ENCODE measurements around the gene NOXA1. TPM values are rescaled to one million over a fixed set of nuclear protein-coding genes. Genes with fewer than 3 reads are reported as not detected.

NOXA1 gene
- total and polyA plus RNA-seq, 4 experiments from 2014 or later: 0.29 to 5.6 (median 2.8) TPM

DNA sequence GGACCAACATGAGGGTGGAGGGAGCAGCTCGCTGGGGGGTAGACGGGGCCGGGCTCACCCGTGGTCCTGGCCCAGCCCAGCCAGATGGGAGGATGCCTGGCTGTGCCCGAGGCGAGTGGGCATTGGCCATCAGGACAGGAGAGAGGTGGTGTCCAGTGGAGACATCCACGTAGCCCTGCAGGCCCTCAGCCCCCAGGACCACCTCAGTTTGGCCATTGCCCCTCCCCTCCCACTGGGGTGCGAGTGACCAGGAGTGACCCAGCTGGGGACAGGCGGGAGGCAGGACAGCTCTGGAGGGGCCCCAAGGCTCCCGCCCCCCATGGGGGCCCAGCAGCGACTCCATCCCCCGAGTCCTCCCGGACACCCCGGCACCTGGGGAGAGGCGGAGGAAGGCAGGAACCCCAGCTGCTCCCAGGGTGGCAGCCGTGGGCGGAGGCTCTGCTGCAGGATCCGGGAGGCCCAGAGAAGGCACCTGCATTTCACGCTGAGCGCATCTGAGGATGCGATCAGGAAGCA is 8.3 kb downstream of the NOXA1 start:
- no peak overlapping the region for H3K27ac ChIP-seq (ENCODE audit: low read depth, low read length)
- H3K9me3 ChIP-seq (ENCODE audit: control insufficient read depth in 1 of 2, low read length in 2 of 2): no peaks in the 10 kb centered on the region
- Mint-ChIP-seq H3K4me1 (no peaks in the 10 kb centered on the region), H3K9me3 (no peaks in the 10 kb centered on the region), H3K27me3 (no peaks in the 10 kb centered on the region), H3K4me3 (no peak overlapping the region), H3K27ac (no peak overlapping the region), H3K36me3 (no peaks in the 10 kb centered on the region)
- peak in 1 of 5 donors; percentile 22 for DNase-seq
- POLR2A ChIA-PET (ENCODE audit: partially characterized antibody): no interaction called here
- H3K27me3 ChIP-seq (ENCODE audit: insufficient read depth, low read length): no peaks in the 10 kb centered on the region
- H3K4me1 ChIP-seq (ENCODE audit: insufficient read depth, low read length): no peaks in the 10 kb centered on the region
- CTCF ChIA-PET (ENCODE audit: partially characterized antibody): interaction anchor here (1.0 kb wide), 1 partner anchor 12 kb away, joined by 4 read pairs; no protein-coding TSS in a partner anchor
- no peaks in the 10 kb centered on the region for H3K36me3 ChIP-seq (ENCODE audit: insufficient read depth, low read length)
- intact Hi-C loops (cut with micrococcal nuclease): no loop called here
- H3K4me3 ChIP-seq (ENCODE audit: low read length in 2 of 2): no peak overlapping the region

DNA sequence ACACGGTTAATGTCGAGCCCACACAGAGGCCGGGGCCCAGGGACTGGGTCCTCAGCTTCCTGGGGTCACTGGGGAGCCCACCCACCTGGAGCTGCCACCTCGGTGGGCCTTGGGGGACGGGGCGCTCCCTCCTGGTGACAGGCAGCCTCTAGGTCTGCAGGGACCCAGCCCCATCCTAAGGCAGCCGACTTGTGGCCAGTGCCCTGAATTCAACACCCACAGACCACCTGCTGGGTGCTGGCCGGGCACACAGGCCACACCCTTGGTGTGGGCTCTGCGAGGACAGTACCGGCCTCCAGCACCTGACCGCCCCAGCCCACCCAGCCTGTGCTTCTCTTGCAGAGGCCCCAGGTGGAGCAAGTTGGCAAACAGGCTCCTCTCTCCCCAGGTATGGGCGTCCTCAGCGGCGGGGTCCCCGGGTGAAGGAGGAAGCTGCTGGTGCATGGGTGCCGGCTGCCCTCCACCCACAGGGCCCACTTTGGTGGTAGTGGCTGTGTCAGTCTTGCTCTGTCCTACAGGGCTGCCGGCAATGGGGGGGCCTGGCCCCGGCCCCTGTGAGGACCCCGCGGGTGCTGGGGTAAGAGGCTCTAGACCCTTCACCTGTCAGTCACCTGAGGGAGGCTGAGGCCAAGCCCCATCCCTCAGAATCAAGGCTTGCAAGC is 9.6 kb downstream of the NOXA1 start:
- no peaks in the 10 kb centered on the region for H3K36me3 ChIP-seq (ENCODE audit: insufficient read depth, low read length)
- Mint-ChIP-seq H3K36me3 (no peaks in the 10 kb centered on the region), H3K27me3 (no peaks in the 10 kb centered on the region), H3K27ac (no peak overlapping the region), H3K4me3 (no peak overlapping the region), H3K9me3 (no peaks in the 10 kb centered on the region), H3K4me1 (no peaks in the 10 kb centered on the region)
- no peak overlapping the region for H3K4me3 ChIP-seq (ENCODE audit: low read length in 2 of 2)
- intact Hi-C loops (cut with micrococcal nuclease): no loop called here
- no peaks in the 10 kb centered on the region for H3K9me3 ChIP-seq (ENCODE audit: control insufficient read depth in 1 of 2, low read length in 2 of 2)
- POLR2A ChIA-PET (ENCODE audit: partially characterized antibody): interaction anchor here (1.6 kb wide), 1 partner anchor 10 kb away, joined by 7 read pairs; the partner anchor contains the start of genes EXD3 and NOXA1
- no peaks in the 10 kb centered on the region for H3K27me3 ChIP-seq (ENCODE audit: insufficient read depth, low read length)
- no peaks in the 10 kb centered on the region for H3K4me1 ChIP-seq (ENCODE audit: insufficient read depth, low read length)
- H3K27ac ChIP-seq (ENCODE audit: low read depth, low read length): no peak overlapping the region
- no peak for DNase-seq
- CTCF ChIA-PET (ENCODE audit: partially characterized antibody): no interaction called here

DNA sequence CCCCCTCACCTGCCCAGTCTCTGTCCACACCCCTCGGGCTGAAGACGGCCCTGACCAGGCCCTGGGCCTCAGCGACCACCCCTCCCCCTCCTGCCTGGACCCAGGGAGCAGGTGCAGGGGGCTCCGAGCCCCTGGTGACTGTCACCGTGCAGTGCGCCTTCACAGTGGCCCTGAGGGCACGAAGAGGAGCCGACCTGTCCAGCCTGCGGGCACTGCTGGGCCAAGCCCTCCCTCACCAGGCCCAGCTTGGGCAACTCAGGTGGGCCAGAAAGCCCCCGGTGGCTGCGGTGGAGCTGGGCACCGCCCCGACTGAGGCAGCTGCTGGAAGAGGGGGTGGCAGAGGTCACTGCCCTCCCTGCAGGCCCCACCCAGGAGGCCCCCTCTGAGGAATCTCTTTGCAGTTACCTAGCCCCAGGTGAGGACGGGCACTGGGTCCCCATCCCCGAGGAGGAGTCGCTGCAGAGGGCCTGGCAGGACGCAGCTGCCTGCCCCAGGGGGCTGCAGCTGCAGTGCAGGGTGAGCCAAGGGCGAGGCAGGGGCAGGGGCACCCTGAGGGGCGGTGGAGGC is 10.2 kb downstream of the NOXA1 start:
- POLR2A ChIA-PET (ENCODE audit: partially characterized antibody): interaction anchor here (1.6 kb wide), 1 partner anchor 11 kb away, joined by 7 read pairs; the partner anchor contains the start of genes EXD3 and NOXA1

GRCh38 chr9:137433916-137434431 is 10.8 kb downstream of the NOXA1 start:
- Histone ChIP-seq H3K4me3 (ENCODE audit: low read length in 2 of 2) (no peak overlapping the region), H3K27me3 (ENCODE audit: insufficient read depth, low read length) (no peaks in the 10 kb centered on the region), H3K4me1 (ENCODE audit: insufficient read depth, low read length) (no peaks in the 10 kb centered on the region), H3K27ac (ENCODE audit: low read depth, low read length) (no peak overlapping the region), H3K9me3 (ENCODE audit: control insufficient read depth in 1 of 2, low read length in 2 of 2) (no peaks in the 10 kb centered on the region), H3K36me3 (ENCODE audit: insufficient read depth, low read length) (no peaks in the 10 kb centered on the region)
- intact Hi-C loops (cut with micrococcal nuclease): no loop called here
- DNase-seq: no peak
- no peaks in the 10 kb centered on the region for H3K36me3 Mint-ChIP-seq
- ChIA-PET POLR2A (ENCODE audit: partially characterized antibody) (interaction anchor here (1.6 kb wide), 1 partner anchor 11 kb away, joined by 7 read pairs; the partner anchor contains the start of genes EXD3 and NOXA1), CTCF (ENCODE audit: partially characterized antibody) (no interaction called here)
- H3K4me3 Mint-ChIP-seq: no peak overlapping the region
- no peaks in the 10 kb centered on the region for H3K4me1 Mint-ChIP-seq
- H3K27ac Mint-ChIP-seq: no peak overlapping the region
- no peaks in the 10 kb centered on the region for H3K9me3 Mint-ChIP-seq
- H3K27me3 Mint-ChIP-seq: no peaks in the 10 kb centered on the region

More for the DNA sequence above, 10.2 kb downstream of the NOXA1 start:
- H3K4me3 Mint-ChIP-seq: no peak overlapping the region
- H3K4me1 ChIP-seq (ENCODE audit: insufficient read depth, low read length): no peaks in the 10 kb centered on the region
- H3K9me3 ChIP-seq (ENCODE audit: control insufficient read depth in 1 of 2, low read length in 2 of 2): no peaks in the 10 kb centered on the region
- DNase-seq: no peak
- intact Hi-C loops (cut with micrococcal nuclease): no loop called here
- H3K27ac ChIP-seq (ENCODE audit: low read depth, low read length): no peak overlapping the region
- CTCF ChIA-PET (ENCODE audit: partially characterized antibody): no interaction called here
- no peak overlapping the region for H3K27ac Mint-ChIP-seq
- no peaks in the 10 kb centered on the region for H3K36me3 Mint-ChIP-seq
- no peaks in the 10 kb centered on the region for H3K27me3 ChIP-seq (ENCODE audit: insufficient read depth, low read length)
- no peaks in the 10 kb centered on the region for H3K27me3 Mint-ChIP-seq
- H3K4me1 Mint-ChIP-seq: no peaks in the 10 kb centered on the region
- no peaks in the 10 kb centered on the region for H3K9me3 Mint-ChIP-seq
- no peak overlapping the region for H3K4me3 ChIP-seq (ENCODE audit: low read length in 2 of 2)
- H3K36me3 ChIP-seq (ENCODE audit: insufficient read depth, low read length): no peaks in the 10 kb centered on the region

- POLR2A ChIA-PET (ENCODE audit: partially characterized antibody): interaction anchor here (1.6 kb wide), 1 partner anchor 12 kb away, joined by 7 read pairs; the partner anchor contains the start of genes EXD3 and NOXA1
These were observed 11.5 kb downstream of the NOXA1 start for GRCh38 chr9:137434498-137435380.

GRCh38 chr9:137435381-137435891 is 12.2 kb downstream of the NOXA1 start:
- ChIA-PET CTCF (ENCODE audit: partially characterized antibody) (no interaction called here), POLR2A (ENCODE audit: partially characterized antibody) (no interaction called here)
- no peak for DNase-seq
- no peaks in the 10 kb centered on the region for H3K4me1 ChIP-seq (ENCODE audit: insufficient read depth, low read length)
- H3K4me3 ChIP-seq (ENCODE audit: low read length in 2 of 2): no peak overlapping the region
- Mint-ChIP-seq H3K27me3 (no peaks in the 10 kb centered on the region), H3K27ac (no peak overlapping the region), H3K36me3 (no peaks in the 10 kb centered on the region), H3K4me3 (no peak overlapping the region), H3K9me3 (no peaks in the 10 kb centered on the region), H3K4me1 (no peaks in the 10 kb centered on the region)
- intact Hi-C loops (cut with micrococcal nuclease): no loop called here
- no peaks in the 10 kb centered on the region for H3K9me3 ChIP-seq (ENCODE audit: control insufficient read depth in 1 of 2, low read length in 2 of 2)
- no peaks in the 10 kb centered on the region for H3K27me3 ChIP-seq (ENCODE audit: insufficient read depth, low read length)
- H3K27ac ChIP-seq (ENCODE audit: low read depth, low read length): no peak overlapping the region
- no peaks in the 10 kb centered on the region for H3K36me3 ChIP-seq (ENCODE audit: insufficient read depth, low read length)

More at GRCh38 chr9:137434498-137435380, 11.5 kb downstream of the NOXA1 start:
- Mint-ChIP-seq H3K36me3 (no peaks in the 10 kb centered on the region), H3K27me3 (no peaks in the 10 kb centered on the region), H3K9me3 (no peaks in the 10 kb centered on the region), H3K4me3 (no peak overlapping the region), H3K27ac (no peak overlapping the region), H3K4me1 (no peaks in the 10 kb centered on the region)
- Histone ChIP-seq H3K9me3 (ENCODE audit: control insufficient read depth in 1 of 2, low read length in 2 of 2) (no peaks in the 10 kb centered on the region), H3K36me3 (ENCODE audit: insufficient read depth, low read length) (no peaks in the 10 kb centered on the region), H3K27me3 (ENCODE audit: insufficient read depth, low read length) (no peaks in the 10 kb centered on the region), H3K27ac (ENCODE audit: low read depth, low read length) (no peak overlapping the region), H3K4me1 (ENCODE audit: insufficient read depth, low read length) (no peaks in the 10 kb centered on the region), H3K4me3 (ENCODE audit: low read length in 2 of 2) (no peak overlapping the region)
- no peak for DNase-seq
- CTCF ChIA-PET (ENCODE audit: partially characterized antibody): no interaction called here
- intact Hi-C loops (cut with micrococcal nuclease): no loop called here
